GM19455 (cell line): ENCODE measurements around the gene NENF.
"Not testable (repeated sequence)": the region's sequence is repeated elsewhere in the genome, so short reads cannot be mapped to it uniquely, and the experiment has no call there.

Experiments used
- ATAC-seq: cut with Tn5 transposase; IDR thresholded peaks from one replicate; pipeline ENCODE4 v1.9.1; 2021; ENCODE audit not compliant: unreplicated experiment

NENF gene

GRCh38 chr1:212458817-212459216, 26.1 kb downstream of the NENF start:
- no peak for ATAC-seq

- no peak for ATAC-seq
Observed at GRCh38 chr1:212459656-212460055, 26.9 kb downstream of the NENF start.

GRCh38 chr1:212460376-212460775, 27.7 kb downstream of the NENF start:
- ATAC-seq = no peak

- ATAC-seq = no peak
Observed at GRCh38 chr1:212461916-212462660, 29.4 kb downstream of the NENF start.

GRCh38 chr1:212463565-212464285, 31.0 kb downstream of the NENF start:
- no peak for ATAC-seq

GRCh38 chr1:212465311-212465710, 32.6 kb downstream of the NENF start:
- no peak for ATAC-seq

- ATAC-seq = no peak
Observed at GRCh38 chr1:212466437-212466836, 33.7 kb downstream of the NENF start.

GRCh38 chr1:212466898-212467650, 34.4 kb downstream of the NENF start:
- ATAC-seq = no peak

GRCh38 chr1:212467843-212468482, 35.2 kb downstream of the NENF start:
- no peak for ATAC-seq

- ATAC-seq = no peak
Observed at GRCh38 chr1:212470059-212470458, 37.3 kb downstream of the NENF start.

GRCh38 chr1:212471286-212471685, 38.6 kb downstream of the NENF start:
- ATAC-seq = no peak

GRCh38 chr1:212471891-212472675, 39.4 kb downstream of the NENF start:
- no peak for ATAC-seq

- ATAC-seq = no peak
Observed at GRCh38 chr1:212473729-212474128, 41.0 kb downstream of the NENF start.

- ATAC-seq = no peak
Observed at GRCh38 chr1:212475151-212475550, 42.4 kb downstream of the NENF start.

- ATAC-seq = not testable (repeated sequence)
Observed at GRCh38 chr1:212475831-212476230, 43.1 kb downstream of the NENF start.

- peak; percentile 90 for ATAC-seq
Observed at GRCh38 chr1:212477014-212477679, 44.4 kb downstream of the NENF start.

- no peak for ATAC-seq
Observed at GRCh38 chr1:212477680-212478466, 45.2 kb downstream of the NENF start.

- ATAC-seq = no peak
Observed at GRCh38 chr1:212478467-212479025, 45.8 kb downstream of the NENF start.

- ATAC-seq = no peak
Observed at GRCh38 chr1:212479188-212479587, 46.5 kb downstream of the NENF start.
